Neural cell (in vitro differentiated cells): ENCODE data around the gene SPTBN1. TPM values are rescaled to one million over a fixed set of nuclear protein-coding genes. Genes with fewer than 3 reads are reported as not detected.
"Not testable (repeated sequence)": the region's sequence is repeated elsewhere in the genome, so short reads cannot be mapped to it uniquely, and the experiment has no call there.

ENCODE experiments used
- H2AFZ ChIP-seq: fragments of 200-600, 300-800 bp; sonication (generic), shearing (Covaris generic); 2 replicates; pipeline ENCODE4 v1.6.0; 2014; ENCODE audit warnings: low read depth, mild to moderate bottlenecking, antibody characterized with exemption, low read length, moderate library complexity
- H3F3A ChIP-seq: fragments of 200-600 bp; shearing (Covaris generic); 2 replicates; pipeline ENCODE4 v1.6.1; 2016; ENCODE audit warnings: mild to moderate bottlenecking, moderate library complexity, mixed read lengths, antibody characterized with exemption, low read length; ENCODE audit not compliant: insufficient read depth, poor library complexity, severe bottlenecking
- H3K27ac ChIP-seq: fragments of 200-600, 300-800 bp; sonication (generic), shearing (Covaris generic); 2 replicates; pipeline ENCODE4 v1.5.1; 2014; ENCODE audit warnings: mild to moderate bottlenecking, low read length, moderate library complexity
- H3K27me3 ChIP-seq: fragments of 300-800, 200-600 bp; sonication (generic), shearing (Covaris generic); 2 replicates; pipeline ENCODE4 v1.6.0; 2014; ENCODE audit warnings: mild to moderate bottlenecking, low read depth, low read length, moderate library complexity; ENCODE audit not compliant: insufficient read depth
- H3K36me3 ChIP-seq: fragments of 300-800, 200-600 bp; sonication (generic), shearing (Covaris generic); 2 replicates; pipeline ENCODE4 v1.5.1; 2014; ENCODE audit warnings: mild to moderate bottlenecking, antibody characterized with exemption, low read length, moderate library complexity; ENCODE audit not compliant: insufficient read depth
- H3K4me2 ChIP-seq: fragments of 300-800, 200-600 bp; sonication (generic), shearing (Covaris generic); 2 replicates; pipeline ENCODE4 v1.6.0; 2014; ENCODE audit warnings: mild to moderate bottlenecking, low read length
- H3K4me3 ChIP-seq: fragments of 300-800, 200-600 bp; sonication (generic), shearing (Covaris generic); 2 replicates; pipeline ENCODE4 v1.5.1; 2014; ENCODE audit warnings: mild to moderate bottlenecking, low read length, moderate library complexity
- H3K79me2 ChIP-seq: fragments of 200-600 bp; shearing (Covaris generic); replicated peaks from 2 replicates; pipeline ENCODE4 v1.6.0; 2014; ENCODE audit warnings: mild to moderate bottlenecking, low read length, moderate library complexity; ENCODE audit not compliant: insufficient read depth
- H3K9ac ChIP-seq: fragments of 300-800, 200-600 bp; sonication (generic), shearing (Covaris generic); 2 replicates; pipeline ENCODE4 v1.6.1; 2016; ENCODE audit warnings: mild to moderate bottlenecking, low read length, mixed read lengths
- H3K9me2 ChIP-seq: fragments of 200-600 bp; shearing (Covaris generic); 2 replicates; pipeline ENCODE4 v1.6.1; 2016; ENCODE audit warnings: mild to moderate bottlenecking, low read length, mixed read lengths; ENCODE audit not compliant: insufficient read depth
- H3K9me3 ChIP-seq: fragments of 200-600, 300-800 bp; sonication (generic), shearing (Covaris generic); 2 replicates; pipeline ENCODE4 v1.6.1; 2016; ENCODE audit warnings: mild to moderate bottlenecking, mixed run types, low read length, moderate library complexity, mixed read lengths
- H4K20me1 ChIP-seq: fragments of 200-600 bp; shearing (Covaris generic); 2 replicates; pipeline ENCODE4 v1.6.1; 2016; ENCODE audit warnings: mild to moderate bottlenecking, mixed run types; ENCODE audit not compliant: insufficient read depth
- CTCF ChIP-seq: fragments of 450-650 bp; IDR thresholded peaks from 2 replicates; pipeline ENCODE4 v1.5.1; 2014; ENCODE audit warnings: antibody characterized with exemption, mild to moderate bottlenecking, moderate library complexity; ENCODE audit not compliant: poor library complexity, severe bottlenecking
- EP300 ChIP-seq: fragments of 450-650 bp; conservative IDR thresholded peaks from 2 replicates; pipeline ENCODE4 v1.6.1; 2014; ENCODE audit warnings: antibody characterized with exemption, mild to moderate bottlenecking, moderate library complexity; ENCODE audit not compliant: poor library complexity, severe bottlenecking
- EZH2 ChIP-seq: fragments of 200-600, 300-800 bp; shearing (Covaris generic), sonication (generic); IDR thresholded peaks from 2 replicates; pipeline ENCODE4 v1.6.1; 2014; ENCODE audit warnings: antibody characterized with exemption, low read length, borderline replicate concordance, mild to moderate bottlenecking; ENCODE audit not compliant: insufficient read depth, poor library complexity, severe bottlenecking
- MXI1 ChIP-seq: fragments of 450-650 bp; conservative IDR thresholded peaks from 2 replicates; pipeline ENCODE4 v1.6.1; 2014; ENCODE audit warnings: antibody characterized with exemption, mild to moderate bottlenecking; ENCODE audit not compliant: poor library complexity, severe bottlenecking
- POLR2AphosphoS5 ChIP-seq: IDR thresholded peaks from 2 replicates; pipeline ENCODE4 v1.6.1; 2012
- RAD21 ChIP-seq: fragments of 450-650 bp; conservative IDR thresholded peaks from 2 replicates; pipeline ENCODE4 v1.6.1; 2014; ENCODE audit warnings: antibody characterized with exemption, mild to moderate bottlenecking, moderate library complexity
- REST ChIP-seq: IDR thresholded peaks from 2 replicates; pipeline ENCODE4 v1.6.1; 2012; ENCODE audit warnings: borderline replicate concordance
- SMC3 ChIP-seq: fragments of 450-650 bp; conservative IDR thresholded peaks from 2 replicates; pipeline ENCODE4 v1.6.1; 2014; ENCODE audit warnings: antibody characterized with exemption, mild to moderate bottlenecking, moderate library complexity; ENCODE audit not compliant: poor library complexity
- TAF1 ChIP-seq: IDR thresholded peaks from 2 replicates; pipeline ENCODE4 v1.6.1; 2012; ENCODE audit warnings: low read depth
- polyA plus RNA-seq: library from polyadenylated mRNA; depleted of rRNA; stranded (reverse); fragments of >200 nt; gene quantifications from 2 replicates; pipeline ENCODE4 v1.2.3, GENCODE V29; 2014

Gene SPTBN1
- polyA plus RNA-seq, 1 donor from 2014 or later, result 92.1 TPM

DNA sequence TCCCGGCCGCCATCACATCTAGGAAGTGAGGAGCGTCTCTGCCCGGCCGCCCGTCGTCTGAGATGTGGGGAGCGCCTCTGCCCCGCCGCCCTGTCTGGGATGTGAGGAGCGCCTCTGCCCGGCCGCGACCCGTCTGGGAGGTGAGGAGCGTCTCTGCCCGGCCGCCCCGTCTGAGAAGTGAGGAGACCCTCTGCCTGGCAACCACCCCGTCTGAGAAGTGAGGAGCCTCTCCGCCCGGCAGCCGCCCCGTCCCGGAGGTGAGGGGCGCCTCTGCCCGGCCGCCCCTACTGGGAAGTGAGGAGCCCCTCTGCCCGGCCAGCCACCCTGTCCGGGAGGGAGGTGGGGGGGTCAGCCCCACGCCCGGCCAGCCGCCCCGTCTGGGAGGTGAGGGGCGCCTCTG is 29.6 kb downstream of the SPTBN1 start:
- H4K20me1 ChIP-seq, result not testable (repeated sequence)
- peaks cover 33% of the 10 kb centered on the region for H3K79me2 ChIP-seq

GRCh38 chr2:54486766-54487165 is 30.6 kb downstream of the SPTBN1 start:
- Histone ChIP-seq H4K20me1 (no peaks in the 10 kb centered on the region), H3K27me3 (no peaks in the 10 kb centered on the region), H3K4me3 (no peak overlapping the region), H3K9me3 (no peaks in the 10 kb centered on the region), H3K79me2 (peaks cover 33% of the 10 kb centered on the region), H3K9me2 (no peaks in the 10 kb centered on the region), H3K27ac (no peak overlapping the region), H3K4me2 (no peak overlapping the region), H3K9ac (no peak overlapping the region), H3K36me3 (no peaks in the 10 kb centered on the region), H3F3A (no peaks in the 10 kb centered on the region), H2AFZ (no peak overlapping the region)
- TF ChIP-seq RAD21, result no peak
- TF ChIP-seq MXI1, result no peak
- TF ChIP-seq EZH2, result no peak
- no peak for TF ChIP-seq EP300
- TF ChIP-seq SMC3, result no peak
- no peak for TF ChIP-seq CTCF
- no peak for TF ChIP-seq POLR2AphosphoS5
- no peak for TF ChIP-seq TAF1
- TF ChIP-seq REST, result no peak

More for the DNA sequence above, 29.6 kb downstream of the SPTBN1 start:
- H3K36me3 ChIP-seq, H3F3A ChIP-seq, H3K9me2 ChIP-seq, H2AFZ ChIP-seq, H3K4me3 ChIP-seq, H3K9ac ChIP-seq, H3K27ac ChIP-seq, H3K9me3 ChIP-seq, H3K4me2 ChIP-seq, H3K27me3 ChIP-seq: not testable (repeated sequence)

DNA sequence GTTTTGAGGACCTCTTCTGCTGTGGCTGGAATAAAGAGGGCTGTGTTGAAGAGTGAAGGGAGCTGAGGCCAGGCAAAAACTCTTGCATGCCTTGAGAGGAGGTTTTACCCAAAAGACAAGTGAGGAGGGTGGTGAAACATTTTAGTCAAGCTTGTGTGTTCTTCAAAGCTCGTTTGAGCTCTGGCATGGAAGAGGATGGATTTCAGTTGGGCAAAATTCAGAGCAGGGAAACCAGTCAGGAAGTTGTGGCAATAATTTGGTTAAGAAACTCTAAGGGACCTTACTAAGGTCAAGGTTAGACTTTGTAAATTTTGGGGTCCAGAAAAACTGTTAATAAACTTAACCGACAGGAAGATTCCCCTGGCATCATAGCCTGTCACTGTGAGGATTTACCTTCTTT is 34.7 kb downstream of the SPTBN1 start:
- Histone ChIP-seq H4K20me1 (peaks cover 5% of the 10 kb centered on the region), H3K9me3 (no peaks in the 10 kb centered on the region), H3K27me3 (no peaks in the 10 kb centered on the region), H3K4me3 (no peak overlapping the region), H3K4me2 (no peak overlapping the region), H3K27ac (no peak overlapping the region), H3K36me3 (no peaks in the 10 kb centered on the region), H3K79me2 (peaks cover 17% of the 10 kb centered on the region), H2AFZ (no peak overlapping the region), H3F3A (no peaks in the 10 kb centered on the region), H3K9me2 (no peaks in the 10 kb centered on the region), H3K9ac (no peak overlapping the region)
- TF ChIP-seq MXI1 (no peak), RAD21 (no peak), EP300 (no peak), EZH2 (no peak), POLR2AphosphoS5 (no peak), REST (no peak), TAF1 (no peak), CTCF (no peak), SMC3 (no peak)
